ENCODE results near the gene RPS29. TPM values are rescaled to one million over a fixed set of nuclear protein-coding genes. Genes with fewer than 3 reads are reported as not detected.
A peak's percentile ranks its signal among the peaks of the same experiment; 100 is the strongest.

The RPS29 gene
- total and polyA plus RNA-seq, 2 of the 13 experiments (the other 11 are each of a cell fraction or from before 2014, with no cell fraction given): 4,303 to 8,215 TPM

GRCh38 chr14:49620182-49621113 is 34.3 kb upstream of the RPS29 start, which contains the start of the genes MGAT2 and RPL36AL (continued):
- TF ChIP-seq FOXP4 (CRISPR knock-in tag; IDR thresholded peaks at IDR 0.05): 0 out of 2 replicates have a peak, but pooled peaks have one; percentile 35
- TF ChIP-seq ZBTB34 (CRISPR knock-in tag; IDR thresholded peaks at IDR 0.05): 0 out of 2 replicates have a peak, but pooled peaks have one; percentile 55
- TF ChIP-seq MYPOP (CRISPR knock-in tag; IDR thresholded peaks at IDR 0.05): peak; percentile 73; the same call in 1 of the 2 replicates
- TF ChIP-seq NAIF1 (CRISPR knock-in tag; IDR thresholded peaks at IDR 0.05; ENCODE audit: borderline replicate concordance): no peak
- TF ChIP-seq ARNT (IDR thresholded peaks at IDR 0.05): no peak
- peak; percentile 96 for TF ChIP-seq ZFY (CRISPR knock-in tag; IDR thresholded peaks at IDR 0.05)
- no peak; the same call in 1 of the 2 replicates for TF ChIP-seq FOXA3 (CRISPR knock-in tag; IDR thresholded peaks at IDR 0.05)
- TF ChIP-seq ZNF792 (CRISPR knock-in tag; IDR thresholded peaks at IDR 0.05): peak; percentile 26; the same call in 1 of the 2 replicates
- no peak for TF ChIP-seq ZNF879 (CRISPR knock-in tag; IDR thresholded peaks at IDR 0.05)
- peak; percentile 98 for TF ChIP-seq SP2 (CRISPR knock-in tag; IDR thresholded peaks at IDR 0.05)
- no peak for TF ChIP-seq ZMAT5 (CRISPR knock-in tag; IDR thresholded peaks at IDR 0.05; ENCODE audit: borderline replicate concordance, low read depth)
- TF ChIP-seq ELF1 (CRISPR knock-in tag; IDR thresholded peaks at IDR 0.05): peak; percentile 93
- no peak for TF ChIP-seq ZNF615 (CRISPR knock-in tag; IDR thresholded peaks at IDR 0.05; ENCODE audit: borderline replicate concordance)
- no peak for TF ChIP-seq ZNF20 (CRISPR knock-in tag; IDR thresholded peaks at IDR 0.05)
- no peak for TF ChIP-seq ZZZ3 (CRISPR knock-in tag; IDR thresholded peaks at IDR 0.05; ENCODE audit: borderline replicate concordance)
- TF ChIP-seq TRAFD1 (CRISPR knock-in tag; IDR thresholded peaks at IDR 0.05; ENCODE audit: borderline replicate concordance): no peak; the same call in 1 of the 2 replicates
- TF ChIP-seq CHD4 (IDR thresholded peaks at IDR 0.05; ENCODE audit: borderline replicate concordance, low read length): no peak
- no peak for TF ChIP-seq HDAC6 (IDR thresholded peaks at IDR 0.05; ENCODE audit: low read depth, low read length)
- TF ChIP-seq ZNF333 (CRISPR knock-in tag; IDR thresholded peaks at IDR 0.05; ENCODE audit: borderline replicate concordance): no peak
- no peak for TF ChIP-seq HOXA9 (CRISPR knock-in tag; IDR thresholded peaks at IDR 0.05; ENCODE audit: borderline replicate concordance)
